Lung microvascular endothelial cell (primary cell): ENCODE data around the gene UNC80. TPM values are rescaled to one million over a fixed set of nuclear protein-coding genes. Genes with fewer than 3 reads are reported as not detected.
A peak's percentile ranks its signal among the peaks of the same experiment; 100 is the strongest.
"Not testable (repeated sequence)": the region's sequence is repeated elsewhere in the genome, so short reads cannot be mapped to it uniquely, and the experiment has no call there.

Source experiments
- DNase-seq, 2 donors: peaks; one replicate each; pipeline versions ENCODE4 v3.0.0 to v3.0.0-alpha.2; 2010; ENCODE audit warnings: low read depth in 2 of 2
- total RNA-seq: library from RNA; depleted of rRNA; stranded (reverse); fragments of >200 nt; gene quantifications from 2 replicates; pipeline ENCODE4 v1.2.1, GENCODE V29; 2014

Gene UNC80
- total RNA-seq = 0.20 and 0.65 TPM in 2 replicates

- peak; percentile 60 to 67 for DNase-seq
These were observed at the start of gene UNC80 for GRCh38 chr2:209771474-209772289. Gene UNC80 (plus strand): TSS chr2:209771832. CDS start chr2:209772073, 241 bp downstream.

- no peak for DNase-seq
These were observed 45.3 kb upstream of the UNC80 start for GRCh38 chr2:209726311-209726710.

GRCh38 chr2:209727077-209727476 lies 44.6 kb upstream of the UNC80 start:
- DNase-seq = no peak

GRCh38 chr2:209734805-209735204 lies 36.8 kb upstream of the UNC80 start:
- DNase-seq = no peak

- no peak for DNase-seq
These were observed 29.7 kb upstream of the UNC80 start for GRCh38 chr2:209741953-209742352.

GRCh38 chr2:209753020-209753419 lies 18.6 kb upstream of the UNC80 start:
- no peak for DNase-seq

- no peak for DNase-seq
These were observed 14.5 kb upstream of the UNC80 start for GRCh38 chr2:209757163-209757562.

- no peak for DNase-seq
These were observed 10.1 kb upstream of the UNC80 start for GRCh38 chr2:209761566-209761965.

GRCh38 chr2:209762563-209762962 lies 9.1 kb upstream of the UNC80 start:
- DNase-seq = no peak

- DNase-seq = no peak
These were observed 8.5 kb upstream of the UNC80 start for GRCh38 chr2:209763106-209763505.

- DNase-seq = no peak
These were observed 5.0 kb upstream of the UNC80 start for GRCh38 chr2:209766613-209767012.

GRCh38 chr2:209767316-209767715 lies 4.3 kb upstream of the UNC80 start:
- no peak for DNase-seq

GRCh38 chr2:209768557-209768956 lies 3.1 kb upstream of the UNC80 start:
- no peak for DNase-seq

- DNase-seq = no peak
These were observed 656 bp downstream of the UNC80 start for GRCh38 chr2:209772290-209772685.

GRCh38 chr2:209773377-209773776 lies 1.7 kb downstream of the UNC80 start:
- DNase-seq = no peak

GRCh38 chr2:209787416-209787815 lies 15.8 kb downstream of the UNC80 start:
- DNase-seq = no peak

- DNase-seq = no peak
These were observed 17.3 kb downstream of the UNC80 start for GRCh38 chr2:209788925-209789324.

- peak in 1 of 2 donors; percentile 5 for DNase-seq
These were observed 18.6 kb downstream of the UNC80 start for GRCh38 chr2:209790066-209790728.

- no peak for DNase-seq
These were observed 19.5 kb downstream of the UNC80 start for GRCh38 chr2:209791151-209791550.

- not testable (repeated sequence) for DNase-seq
These were observed 23.8 kb downstream of the UNC80 start for GRCh38 chr2:209795425-209795824.

- no peak for DNase-seq
These were observed 33.7 kb downstream of the UNC80 start for GRCh38 chr2:209805351-209805750.

- DNase-seq = no peak
These were observed 34.7 kb downstream of the UNC80 start for GRCh38 chr2:209806318-209806717.

GRCh38 chr2:209808521-209808920 lies 36.9 kb downstream of the UNC80 start:
- DNase-seq = no peak
